Measurements from ENCODE around the gene DYNC2I2. TPM values are rescaled to one million over a fixed set of nuclear protein-coding genes. Genes with fewer than 3 reads are reported as not detected.

Gene DYNC2I2
- total RNA-seq, 5 donors from 2014 or later (not counting 1 experiment from before 2014, with no cell fraction given), result 4.1 to 10.5 (median 8.0) TPM

- CTCF ChIA-PET, result no interaction called here
- H3K4me1 Mint-ChIP-seq, result no peaks in the 10 kb centered on the region
- Histone ChIP-seq H3K4me3 (ENCODE audit: control insufficient read depth in 1 of 2, extremely low read depth in 1 of 2, low read length in 1 of 2) (no peak overlapping the region), H3K9me3 (no peaks in the 10 kb centered on the region), H3K36me3 (ENCODE audit: control insufficient read depth in 2 of 2, extremely low read depth in 1 of 2, insufficient read depth in 1 of 2, low read length in 1 of 2) (peaks cover 11 to 38% of the 10 kb centered on the region in 2 donors), H3K4me1 (ENCODE audit: control insufficient read depth in 1 of 2, extremely low read depth in 1 of 2, insufficient read depth in 2 of 2, low read length in 2 of 2) (no peaks in the 10 kb centered on the region), H3K27me3 (replicated peaks in 1 of 2; ENCODE audit: control insufficient read depth in 2 of 2, extremely low read depth in 1 of 2, insufficient read depth in 2 of 2, low read length in 1 of 2) (no peaks in the 10 kb centered on the region), H3K27ac (ENCODE audit: low read length) (no peak overlapping the region)
- no peak overlapping the region for H3K27ac Mint-ChIP-seq
- peak in 3 of 4 experiments; percentile 13 to 32 (median 15) for ATAC-seq (replicated peaks in 1 of 4)
- H3K4me3 Mint-ChIP-seq, result no peak overlapping the region
- H3K36me3 Mint-ChIP-seq, result peaks cover 12% of the 10 kb centered on the region
- POLR2A ChIA-PET, result no interaction called here
- 86% methylated on average over 18 of the region's 20 CpGs for WGBS (ENCODE audit: insufficient coverage)
- no peaks in the 10 kb centered on the region for H3K9me3 Mint-ChIP-seq
- DNase-seq, result no peak
- H3K27me3 Mint-ChIP-seq, result no peaks in the 10 kb centered on the region
These were observed 21.2 kb downstream of the DYNC2I2 start for GRCh38 chr9:128635266-128636023.

- ATAC-seq (replicated peaks in 1 of 4) (peak in 1 of 4 experiments; percentile 21), DNase-seq (no peak)
- no peaks in the 10 kb centered on the region for H3K27me3 Mint-ChIP-seq
- Histone ChIP-seq H3K36me3 (ENCODE audit: control insufficient read depth in 2 of 2, extremely low read depth in 1 of 2, insufficient read depth in 1 of 2, low read length in 1 of 2) (peaks cover 16 to 44% of the 10 kb centered on the region in 2 donors), H3K4me3 (ENCODE audit: control insufficient read depth in 1 of 2, extremely low read depth in 1 of 2, low read length in 1 of 2) (no peak overlapping the region), H3K27ac (ENCODE audit: low read length) (no peak overlapping the region), H3K9me3 (no peaks in the 10 kb centered on the region), H3K27me3 (replicated peaks in 1 of 2; ENCODE audit: control insufficient read depth in 2 of 2, extremely low read depth in 1 of 2, insufficient read depth in 2 of 2, low read length in 1 of 2) (no peaks in the 10 kb centered on the region), H3K4me1 (ENCODE audit: control insufficient read depth in 1 of 2, extremely low read depth in 1 of 2, insufficient read depth in 2 of 2, low read length in 2 of 2) (no peaks in the 10 kb centered on the region)
- H3K4me1 Mint-ChIP-seq, result no peaks in the 10 kb centered on the region
- H3K27ac Mint-ChIP-seq, result no peak overlapping the region
- peaks cover 14% of the 10 kb centered on the region for H3K36me3 Mint-ChIP-seq
- ChIA-PET POLR2A (no interaction called here), CTCF (no interaction called here)
- WGBS (ENCODE audit: insufficient coverage), result 93% methylated on average over 22 of the region's 26 CpGs
- H3K9me3 Mint-ChIP-seq, result no peaks in the 10 kb centered on the region
- H3K4me3 Mint-ChIP-seq, result no peak overlapping the region
These were observed 21.9 kb downstream of the DYNC2I2 start for GRCh38 chr9:128634651-128635262.

GRCh38 chr9:128634111-128634510 is 22.5 kb downstream of the DYNC2I2 start:
- DNase-seq, result no peak
- ChIA-PET CTCF (no interaction called here), POLR2A (no interaction called here)
- Histone ChIP-seq H3K4me3 (ENCODE audit: control insufficient read depth in 1 of 2, extremely low read depth in 1 of 2, low read length in 1 of 2) (no peak overlapping the region), H3K27me3 (replicated peaks in 1 of 2; ENCODE audit: control insufficient read depth in 2 of 2, extremely low read depth in 1 of 2, insufficient read depth in 2 of 2, low read length in 1 of 2) (no peaks in the 10 kb centered on the region), H3K36me3 (ENCODE audit: control insufficient read depth in 2 of 2, extremely low read depth in 1 of 2, insufficient read depth in 1 of 2, low read length in 1 of 2) (peaks cover 22 to 51% of the 10 kb centered on the region in 2 donors), H3K9me3 (no peaks in the 10 kb centered on the region), H3K4me1 (ENCODE audit: control insufficient read depth in 1 of 2, extremely low read depth in 1 of 2, insufficient read depth in 2 of 2, low read length in 2 of 2) (no peaks in the 10 kb centered on the region), H3K27ac (ENCODE audit: low read length) (no peak overlapping the region)
- WGBS (ENCODE audit: insufficient coverage), result 95% methylated on average over 8 of the region's 10 CpGs
- no peak for ATAC-seq (replicated peaks in 1 of 4)
- H3K36me3 Mint-ChIP-seq, result peaks cover 17% of the 10 kb centered on the region
- no peaks in the 10 kb centered on the region for H3K4me1 Mint-ChIP-seq
- no peak overlapping the region for H3K4me3 Mint-ChIP-seq
- H3K27me3 Mint-ChIP-seq, result no peaks in the 10 kb centered on the region
- H3K9me3 Mint-ChIP-seq, result no peaks in the 10 kb centered on the region
- no peak overlapping the region for H3K27ac Mint-ChIP-seq

GRCh38 chr9:128633601-128634000 is 23.0 kb downstream of the DYNC2I2 start:
- ATAC-seq (replicated peaks in 1 of 4) (no peak), DNase-seq (no peak)
- WGBS (ENCODE audit: insufficient coverage), result 85% methylated on average over 10 of the region's 11 CpGs
- Histone ChIP-seq H3K4me3 (ENCODE audit: control insufficient read depth in 1 of 2, extremely low read depth in 1 of 2, low read length in 1 of 2) (no peak overlapping the region), H3K9me3 (no peaks in the 10 kb centered on the region), H3K36me3 (ENCODE audit: control insufficient read depth in 2 of 2, extremely low read depth in 1 of 2, insufficient read depth in 1 of 2, low read length in 1 of 2) (peaks cover 25 to 56% of the 10 kb centered on the region in 2 donors), H3K27me3 (replicated peaks in 1 of 2; ENCODE audit: control insufficient read depth in 2 of 2, extremely low read depth in 1 of 2, insufficient read depth in 2 of 2, low read length in 1 of 2) (no peaks in the 10 kb centered on the region), H3K4me1 (ENCODE audit: control insufficient read depth in 1 of 2, extremely low read depth in 1 of 2, insufficient read depth in 2 of 2, low read length in 2 of 2) (no peaks in the 10 kb centered on the region), H3K27ac (ENCODE audit: low read length) (no peak overlapping the region)
- H3K4me1 Mint-ChIP-seq, result no peaks in the 10 kb centered on the region
- peaks cover 21% of the 10 kb centered on the region for H3K36me3 Mint-ChIP-seq
- H3K9me3 Mint-ChIP-seq, result no peaks in the 10 kb centered on the region
- H3K4me3 Mint-ChIP-seq, result no peak overlapping the region
- no peaks in the 10 kb centered on the region for H3K27me3 Mint-ChIP-seq
- ChIA-PET POLR2A (no interaction called here), CTCF (no interaction called here)
- no peak overlapping the region for H3K27ac Mint-ChIP-seq

- peaks cover 29 to 62% of the 10 kb centered on the region in 2 donors for H3K36me3 ChIP-seq (ENCODE audit: control insufficient read depth in 2 of 2, extremely low read depth in 1 of 2, insufficient read depth in 1 of 2, low read length in 1 of 2)
- POLR2A ChIA-PET, result no interaction called here
- H3K4me1 Mint-ChIP-seq, result no peaks in the 10 kb centered on the region
These were observed 23.6 kb downstream of the DYNC2I2 start for GRCh38 chr9:128633057-128633456.

GRCh38 chr9:128632486-128632885 is 24.2 kb downstream of the DYNC2I2 start:
- Histone ChIP-seq H3K27me3 (replicated peaks in 1 of 2; ENCODE audit: control insufficient read depth in 2 of 2, extremely low read depth in 1 of 2, insufficient read depth in 2 of 2, low read length in 1 of 2) (no peaks in the 10 kb centered on the region), H3K36me3 (ENCODE audit: control insufficient read depth in 2 of 2, extremely low read depth in 1 of 2, insufficient read depth in 1 of 2, low read length in 1 of 2) (peaks cover 35 to 67% of the 10 kb centered on the region in 2 donors), H3K27ac (ENCODE audit: low read length) (no peak overlapping the region), H3K4me3 (ENCODE audit: control insufficient read depth in 1 of 2, extremely low read depth in 1 of 2, low read length in 1 of 2) (no peak overlapping the region), H3K4me1 (ENCODE audit: control insufficient read depth in 1 of 2, extremely low read depth in 1 of 2, insufficient read depth in 2 of 2, low read length in 2 of 2) (no peaks in the 10 kb centered on the region), H3K9me3 (no peaks in the 10 kb centered on the region)
- POLR2A ChIA-PET, result interaction anchor here in 1 of 2 donors (0.6 kb wide), 1 partner anchor 10 kb away, joined by 3 read pairs; no protein-coding TSS in a partner anchor
- WGBS (ENCODE audit: insufficient coverage), result 96% methylated on average over 14 of the region's 14 CpGs
- ATAC-seq (replicated peaks in 1 of 4) (no peak), DNase-seq (no peak)
- CTCF ChIA-PET, result no interaction called here
- Mint-ChIP-seq H3K4me3 (no peak overlapping the region), H3K27me3 (no peaks in the 10 kb centered on the region), H3K27ac (no peak overlapping the region), H3K36me3 (peaks cover 26% of the 10 kb centered on the region), H3K4me1 (no peaks in the 10 kb centered on the region), H3K9me3 (no peaks in the 10 kb centered on the region)

More at GRCh38 chr9:128633057-128633456, 23.6 kb downstream of the DYNC2I2 start:
- H3K27me3 ChIP-seq (replicated peaks in 1 of 2; ENCODE audit: control insufficient read depth in 2 of 2, extremely low read depth in 1 of 2, insufficient read depth in 2 of 2, low read length in 1 of 2), result no peaks in the 10 kb centered on the region
- CTCF ChIA-PET, result no interaction called here
- H3K27ac ChIP-seq (ENCODE audit: low read length), result no peak overlapping the region
- H3K4me1 ChIP-seq (ENCODE audit: control insufficient read depth in 1 of 2, extremely low read depth in 1 of 2, insufficient read depth in 2 of 2, low read length in 2 of 2), result no peaks in the 10 kb centered on the region
- H3K27ac Mint-ChIP-seq, result no peak overlapping the region
- H3K4me3 ChIP-seq (ENCODE audit: control insufficient read depth in 1 of 2, extremely low read depth in 1 of 2, low read length in 1 of 2), result no peak overlapping the region
- DNase-seq (no peak), ATAC-seq (replicated peaks in 1 of 4) (no peak)
- WGBS (ENCODE audit: insufficient coverage), result 96% methylated on average over 15 of the region's 21 CpGs
- no peaks in the 10 kb centered on the region for H3K27me3 Mint-ChIP-seq
- no peaks in the 10 kb centered on the region for H3K9me3 Mint-ChIP-seq
- H3K4me3 Mint-ChIP-seq, result no peak overlapping the region
- H3K36me3 Mint-ChIP-seq, result peaks cover 21% of the 10 kb centered on the region
- H3K9me3 ChIP-seq, result no peaks in the 10 kb centered on the region
